Measurements from ENCODE around the gene MMP14. TPM values are rescaled to one million over a fixed set of nuclear protein-coding genes. Genes with fewer than 3 reads are reported as not detected.

Gene MMP14
- total RNA-seq, 1 experiment from 2014 or later, result 57.2 TPM

GRCh38 chr14:22842211-22843122, 6.1 kb downstream of the MMP14 start:
- Histone ChIP-seq H3K4me3 (ENCODE audit: low read depth, low read length) (no peak overlapping the region), H3K27me3 (replicated peaks; ENCODE audit: control insufficient read depth, insufficient read depth, low read length) (no peaks in the 10 kb centered on the region), H3K9me3 (no peaks in the 10 kb centered on the region), H3K4me1 (peaks cover 16% of the 10 kb centered on the region), H3K36me3 (ENCODE audit: control insufficient read depth, insufficient read depth, low read length) (peaks cover 10% of the 10 kb centered on the region)
- H3K4me3 Mint-ChIP-seq (ENCODE audit: unreplicated experiment), result no peak overlapping the region
- CTCF ChIA-PET, result interaction anchor here (1.2 kb wide), 1 partner anchor 19 kb away, joined by 3 read pairs; no protein-coding TSS in a partner anchor
- H3K9me3 Mint-ChIP-seq (ENCODE audit: unreplicated experiment), result no peaks in the 10 kb centered on the region
- H3K4me1 Mint-ChIP-seq (ENCODE audit: low read depth, unreplicated experiment), result peaks cover 7% of the 10 kb centered on the region
- POLR2A ChIA-PET, result no interaction called here
- peaks cover 61% of the 10 kb centered on the region for H3K36me3 Mint-ChIP-seq (ENCODE audit: insufficient read depth, unreplicated experiment)
- no peak overlapping the region for H3K27ac Mint-ChIP-seq (ENCODE audit: unreplicated experiment)
- DNase-seq, result no peak
- H3K27me3 Mint-ChIP-seq (ENCODE audit: insufficient read depth, unreplicated experiment), result no peaks in the 10 kb centered on the region
- TF ChIP-seq CTCF (IDR thresholded peaks at IDR 0.05; ENCODE audit: insufficient read depth in 1 of 2, low read depth in 1 of 2, low read length in 1 of 2, severe bottlenecking in 1 of 2, unreplicated experiment in 1 of 2), result no peak
- intact Hi-C loops (cut with micrococcal nuclease; ENCODE audit: unreplicated experiment), result no loop called here
- BruUV-seq (replicated peaks), result no TSS peak

- TF ChIP-seq CTCF (IDR thresholded peaks at IDR 0.05; ENCODE audit: insufficient read depth in 1 of 2, low read depth in 1 of 2, low read length in 1 of 2, severe bottlenecking in 1 of 2, unreplicated experiment in 1 of 2), result no peak
- BruUV-seq (replicated peaks), result no TSS peak
- Histone ChIP-seq H3K27me3 (replicated peaks; ENCODE audit: control insufficient read depth, insufficient read depth, low read length) (no peaks in the 10 kb centered on the region), H3K4me3 (ENCODE audit: low read depth, low read length) (no peak overlapping the region), H3K9me3 (no peaks in the 10 kb centered on the region), H3K36me3 (ENCODE audit: control insufficient read depth, insufficient read depth, low read length) (peaks cover 10% of the 10 kb centered on the region), H3K4me1 (peaks cover 9% of the 10 kb centered on the region)
- no peak overlapping the region for H3K27ac Mint-ChIP-seq (ENCODE audit: unreplicated experiment)
- ChIA-PET CTCF (interaction anchor here (1.2 kb wide), 1 partner anchor 20 kb away, joined by 3 read pairs; no protein-coding TSS in a partner anchor), POLR2A (no interaction called here)
- H3K36me3 Mint-ChIP-seq (ENCODE audit: insufficient read depth, unreplicated experiment), result peaks cover 61% of the 10 kb centered on the region
- no peak for DNase-seq
- H3K27me3 Mint-ChIP-seq (ENCODE audit: insufficient read depth, unreplicated experiment), result no peaks in the 10 kb centered on the region
- no peaks in the 10 kb centered on the region for H3K9me3 Mint-ChIP-seq (ENCODE audit: unreplicated experiment)
- intact Hi-C loops (cut with micrococcal nuclease; ENCODE audit: unreplicated experiment), result no loop called here
- H3K4me3 Mint-ChIP-seq (ENCODE audit: unreplicated experiment), result no peak overlapping the region
- H3K4me1 Mint-ChIP-seq (ENCODE audit: low read depth, unreplicated experiment), result peaks cover 7% of the 10 kb centered on the region
These were observed 6.9 kb downstream of the MMP14 start for GRCh38 chr14:22843123-22843925.

Measured in Caco-2 (cell line).